ENCODE results near the gene CMTM5. TPM values are rescaled to one million over a fixed set of nuclear protein-coding genes. Genes with fewer than 3 reads are reported as not detected.

Gene CMTM5
- polyA plus RNA-seq, 1 donor (not counting 4 experiments of a cell fraction or from before 2014, with no cell fraction given), result not detected

GRCh38 chr14:23403139-23403438, 26.2 kb downstream of the CMTM5 start:
- Histone ChIP-seq H3K4me2 (ENCODE audit: control insufficient read depth, extremely low read depth, insufficient read depth, low read depth, low read length) (no peak overlapping the region), H3K9ac (ENCODE audit: control insufficient read depth, extremely low read depth, insufficient read depth, low read length) (no peak overlapping the region), H3K9me3 (ENCODE audit: control insufficient read depth, low read depth, low read length) (no peaks in the 10 kb centered on the region), H2AFZ (ENCODE audit: control insufficient read depth, low read length) (no peak overlapping the region), H4K20me1 (ENCODE audit: control insufficient read depth, extremely low read depth, insufficient read depth, low read length) (no peaks in the 10 kb centered on the region), H3K4me3 (ENCODE audit: control insufficient read depth in 2 of 3, extremely low read depth in 1 of 3, insufficient read depth in 2 of 3, low read depth in 1 of 3, low read length in 3 of 3) (no peak overlapping the region), H3K79me2 (ENCODE audit: control insufficient read depth, insufficient read depth, low read length) (no peaks in the 10 kb centered on the region), H3K9me1 (ENCODE audit: control insufficient read depth, extremely low read depth, insufficient read depth, low read length) (no peaks in the 10 kb centered on the region), H3K27me3 (ENCODE audit: control insufficient read depth, extremely low read depth, insufficient read depth, low read length) (peaks cover 12% of the 10 kb centered on the region), H3K4me1 (ENCODE audit: control insufficient read depth, extremely low read depth, insufficient read depth, low read length) (no peaks in the 10 kb centered on the region), H3K27ac (ENCODE audit: control insufficient read depth, insufficient read depth, low read length) (no peak overlapping the region), H3K36me3 (ENCODE audit: control insufficient read depth in 2 of 2, extremely low read depth in 1 of 2, insufficient read depth in 2 of 2, low read length in 2 of 2) (no peaks in the 10 kb centered on the region)
- FAIRE-seq (no peak), DNase-seq (ENCODE audit: low read depth, low spot score) (no peak)
- TF ChIP-seq EZH2 (IDR thresholded peaks at IDR 0.05; ENCODE audit: low read length), result no peak
- no peak for TF ChIP-seq CTCF (optimal IDR thresholded peaks at IDR 0.05 in 1 of 3, IDR thresholded peaks at IDR 0.05 in 1 of 3, conservative IDR thresholded peaks at IDR 0.05 in 1 of 3; ENCODE audit: extremely low read depth in 1 of 3, insufficient read depth in 2 of 3, low read length in 3 of 3)
- dilution Hi-C loops (cut with MboI; ENCODE audit: extremely low pct_ligation_motif_present, low sequenced_read_pairs), result no loop called here

- dilution Hi-C loops (cut with MboI; ENCODE audit: extremely low pct_ligation_motif_present, low sequenced_read_pairs), result no loop called here
- peaks cover 12% of the 10 kb centered on the region for H3K27me3 ChIP-seq (ENCODE audit: control insufficient read depth, extremely low read depth, insufficient read depth, low read length)
- no peaks in the 10 kb centered on the region for H3K4me1 ChIP-seq (ENCODE audit: control insufficient read depth, extremely low read depth, insufficient read depth, low read length)
- no peak overlapping the region for H3K9ac ChIP-seq (ENCODE audit: control insufficient read depth, extremely low read depth, insufficient read depth, low read length)
- FAIRE-seq (no peak), DNase-seq (ENCODE audit: low read depth, low spot score) (no peak)
- H3K9me1 ChIP-seq (ENCODE audit: control insufficient read depth, extremely low read depth, insufficient read depth, low read length), result no peaks in the 10 kb centered on the region
- no peaks in the 10 kb centered on the region for H4K20me1 ChIP-seq (ENCODE audit: control insufficient read depth, extremely low read depth, insufficient read depth, low read length)
- H3K36me3 ChIP-seq (ENCODE audit: control insufficient read depth in 2 of 2, extremely low read depth in 1 of 2, insufficient read depth in 2 of 2, low read length in 2 of 2), result no peaks in the 10 kb centered on the region
- no peak overlapping the region for H3K4me2 ChIP-seq (ENCODE audit: control insufficient read depth, extremely low read depth, insufficient read depth, low read depth, low read length)
- H3K27ac ChIP-seq (ENCODE audit: control insufficient read depth, insufficient read depth, low read length), result no peak overlapping the region
- H3K79me2 ChIP-seq (ENCODE audit: control insufficient read depth, insufficient read depth, low read length), result no peaks in the 10 kb centered on the region
- no peak overlapping the region for H3K4me3 ChIP-seq (ENCODE audit: control insufficient read depth in 2 of 3, extremely low read depth in 1 of 3, insufficient read depth in 2 of 3, low read depth in 1 of 3, low read length in 3 of 3)
- TF ChIP-seq EZH2 (IDR thresholded peaks at IDR 0.05; ENCODE audit: low read length), result no peak
- no peak for TF ChIP-seq CTCF (optimal IDR thresholded peaks at IDR 0.05 in 1 of 3, IDR thresholded peaks at IDR 0.05 in 1 of 3, conservative IDR thresholded peaks at IDR 0.05 in 1 of 3; ENCODE audit: extremely low read depth in 1 of 3, insufficient read depth in 2 of 3, low read length in 3 of 3)
- H2AFZ ChIP-seq (ENCODE audit: control insufficient read depth, low read length), result no peak overlapping the region
- no peaks in the 10 kb centered on the region for H3K9me3 ChIP-seq (ENCODE audit: control insufficient read depth, low read depth, low read length)
Observed at GRCh38 chr14:23403908-23404307, 27.1 kb downstream of the CMTM5 start.

Data from keratinocyte (primary cell).